GM12878 (cell line): ENCODE measurements around the gene STK32A. TPM values are rescaled to one million over a fixed set of nuclear protein-coding genes. Genes with fewer than 3 reads are reported as not detected.

Experiments used
- ATAC-seq: fragments of 200-7000 bp; cut with Tn5 transposase; 3 replicates; pipeline ENCODE4 v1.9.1; 2020; ENCODE audit warnings: mild to moderate bottlenecking, moderate library complexity
- BruUV-seq: library from RNA; stranded (reverse); fragments of 400-500 nt; replicated peaks from 2 replicates; lab custom pipeline; 2021; lab: Mats Ljungman, UMichigan
- CTCF ChIA-PET: fragments of 300-600 bp; sonication (Branson Sonifier 250); formaldehyde crosslinking; extraction: SDS; loops from one replicate; lab custom pipeline; 2021; ENCODE audit warnings: inconsistent platforms; lab: Yijun Ruan, JAX
- POLR2A ChIA-PET: fragments of 350-600 bp; formaldehyde crosslinking; extraction: SDS; loops from one replicate; lab custom pipeline; 2021; ENCODE audit warnings: inconsistent platforms; lab: Charles Lee
- RAD21 ChIA-PET: fragments of 300-600 bp; sonication (Branson Sonifier 250); formaldehyde crosslinking; loops from one replicate; lab custom pipeline; 2023; ENCODE audit warnings: antibody characterized with exemption; ENCODE audit not compliant: unreplicated experiment; lab: Charles Lee
- SMC1A ChIA-PET: fragments of 300-600 bp; sonication (Branson Sonifier 250); formaldehyde crosslinking; loops from one replicate; lab custom pipeline; 2023; ENCODE audit not compliant: unreplicated experiment, uncharacterized antibody; lab: Charles Lee
- DNase-seq: peaks from one replicate; pipeline ENCODE4 v3.0.0-alpha.2; 2011; ENCODE audit warnings: low read depth, low spot score
- FAIRE-seq: peaks from 3 replicates; lab custom pipeline; 2011; peaks lifted over from hg19 to GRCh38; lab: Jason Lieb, UNC
- H2AFZ ChIP-seq: 2 replicates; pipeline ENCODE4 v1.6.0; 2011; ENCODE audit warnings: low read depth, low read length, control low read depth; ENCODE audit not compliant: control insufficient read depth
- H3K27ac ChIP-seq: 2 replicates; pipeline ENCODE4 v1.5.1; 2011; ENCODE audit warnings: control low read depth; ENCODE audit not compliant: control insufficient read depth, insufficient read depth
- H3K27me3 ChIP-seq, 2 experiments: replicated peaks in 1 of 2; 2 replicates each; pipeline versions ENCODE4 v1.6.0 to v1.6.1; 2011; ENCODE audit warnings: low read length in 1 of 2; ENCODE audit not compliant: control insufficient read depth in 2 of 2, insufficient read depth in 2 of 2
- H3K36me3 ChIP-seq, 2 experiments: 2 replicates each; pipeline ENCODE4 v1.5.1; 2011; ENCODE audit warnings: low read length in 1 of 2; ENCODE audit not compliant: control insufficient read depth in 2 of 2, insufficient read depth in 2 of 2
- H3K4me1 ChIP-seq: 2 replicates; pipeline ENCODE4 v1.6.1; 2011; ENCODE audit warnings: mild to moderate bottlenecking, low read length, moderate library complexity, mixed read lengths; ENCODE audit not compliant: control insufficient read depth, insufficient read depth
- H3K4me2 ChIP-seq: 2 replicates; pipeline ENCODE4 v1.6.0; 2011; ENCODE audit warnings: control low read depth; ENCODE audit not compliant: control insufficient read depth, insufficient read depth
- H3K4me3 ChIP-seq: fragments of 200-600 bp; sonication (generic); 2 replicates; pipeline ENCODE4 v1.5.1; 2016
- H3K79me2 ChIP-seq: 2 replicates; pipeline ENCODE4 v1.6.0; 2011; ENCODE audit warnings: low read length; ENCODE audit not compliant: control insufficient read depth, insufficient read depth
- H3K9ac ChIP-seq: 2 replicates; pipeline ENCODE4 v1.8.0; 2011; ENCODE audit warnings: low read length, control low read depth, mixed read lengths; ENCODE audit not compliant: control insufficient read depth, insufficient read depth
- H3K9me3 ChIP-seq: replicated peaks from 3 replicates; pipeline ENCODE4 v1.5.1; 2011; ENCODE audit warnings: mild to moderate bottlenecking, low read length; ENCODE audit not compliant: control insufficient read depth, insufficient read depth
- H4K20me1 ChIP-seq: 2 replicates; pipeline ENCODE4 v1.6.0; 2011; ENCODE audit not compliant: control insufficient read depth, insufficient read depth
- CBFB ChIP-seq: IDR thresholded peaks from 2 replicates; pipeline ENCODE4 v1.6.1; 2016; ENCODE audit warnings: antibody characterized with exemption, low read depth
- E2F4 ChIP-seq: IDR thresholded peaks from 2 replicates; pipeline ENCODE4 v1.6.1; 2012; ENCODE audit warnings: low read depth, low read length, improper control_type of control experiment
- ETV6 ChIP-seq, 2 experiments: fragments of 450-650 bp in 1 of 2; IDR thresholded peaks in 1 of 2; conservative IDR thresholded peaks in 1 of 2; 2 replicates each; pipeline ENCODE4 v1.6.1; 2014; ENCODE audit warnings: antibody characterized with exemption in 1 of 2, borderline replicate concordance in 1 of 2, low read depth in 1 of 2, mild to moderate bottlenecking in 1 of 2, moderate library complexity in 1 of 2
- PBX3 ChIP-seq: IDR thresholded peaks from 2 replicates; pipeline ENCODE4 v1.6.1; 2011; ENCODE audit warnings: mild to moderate bottlenecking, low read depth, low read length, moderate library complexity; ENCODE audit not compliant: insufficient replicate concordance
- RAD21 ChIP-seq: IDR thresholded peaks from 2 replicates; pipeline ENCODE4 v1.6.1; 2011; ENCODE audit warnings: mild to moderate bottlenecking, low read depth, low read length, moderate library complexity; ENCODE audit not compliant: insufficient read depth
- RB1 ChIP-seq: fragments of 450-650 bp; formaldehyde crosslinking; IDR thresholded peaks from 2 replicates; pipeline ENCODE4 v1.6.1; 2017; ENCODE audit warnings: mild to moderate bottlenecking, borderline replicate concordance
- SKIL ChIP-seq: fragments of 450-650 bp; IDR thresholded peaks from 2 replicates; pipeline ENCODE4 v1.6.1; 2017; ENCODE audit warnings: mild to moderate bottlenecking, low read depth, inconsistent platforms; ENCODE audit not compliant: poor library complexity, severe bottlenecking
- SMC3 ChIP-seq: IDR thresholded peaks from 2 replicates; pipeline ENCODE4 v1.6.1; 2011; ENCODE audit warnings: low read length, improper control_type of control experiment, borderline replicate concordance
- WGBS: methylation state at CpG from one replicate; pipeline ENCODE4 v1.1.6; 2016; ENCODE audit warnings: low lambda C conversion rate; ENCODE audit not compliant: insufficient replicate concordance, insufficient coverage; ENCODE audit errors: missing lambda C conversion rate; 5-methylcytosine and 5-hydroxymethylcytosine counted together
- in situ Hi-C: fragments of 300-500 bp; cut with MboI; formaldehyde crosslinking; loops from 9 replicates; pipeline ENCODE4 v1.14.3; 2018; ENCODE audit warnings: mixed read lengths
- intact Hi-C: fragments of 100-400 bp; cut with micrococcal nuclease; formaldehyde crosslinking; loops from one replicate; pipeline ENCODE4 v1.14.2; 2022; ENCODE audit not compliant: unreplicated experiment
- polyA plus RNA-seq, 11 experiments: library from polyadenylated mRNA; depleted of rRNA in 4 of 11; unstranded in 6 of 11; stranded (reverse) in 5 of 11; fragments of >200 nt; fragmentation: Nextera tagmentation in 4 of 11; fragmentation: Illumina TruSeq in 1 of 11; extraction: Ambion mirVana in 4 of 11; extraction: Trizol in 1 of 11; gene quantifications; 1 replicate in 1 of 11; 2 replicates in 10 of 11; pipeline versions ENCODE4 v1.2.1 to v1.2.3, GENCODE V29; 2011 to 2016; ENCODE audit warnings: inconsistent platforms in 2 of 11, missing spikeins in 2 of 11, low read depth in 1 of 11
- total RNA-seq, 4 experiments: library from RNA; depleted of rRNA in 3 of 4; stranded (reverse); fragments of >200 nt in 3 of 4; fragmentation: Illumina TruSeq in 1 of 4; extraction: Trizol in 1 of 4; gene quantifications; 2 replicates each; pipeline versions ENCODE4 v1.2.1 to v1.2.3, GENCODE V29; 2013 to 2021
- TF ChIP-seq, protein P1 (sequence below), 3 experiments: IDR thresholded peaks in 2 of 3; conservative IDR thresholded peaks in 1 of 3; 2 replicates each; pipeline ENCODE4 v1.5.1; 2011; ENCODE audit warnings: low read depth in 3 of 3, low read length in 3 of 3, mild to moderate bottlenecking in 3 of 3, control low read depth in 2 of 3, moderate library complexity in 2 of 3, inconsistent platforms in 1 of 3, mixed read lengths in 1 of 3; ENCODE audit not compliant: control insufficient read depth in 2 of 3, insufficient read depth in 1 of 3; ENCODE audit errors: extremely low read depth in 1 of 3
- TF ChIP-seq, protein P2 (sequence below): IDR thresholded peaks from 2 replicates; pipeline ENCODE4 v1.6.1; 2011; ENCODE audit warnings: borderline replicate concordance, low read depth, mild to moderate bottlenecking, moderate library complexity, low read length; ENCODE audit not compliant: insufficient read depth, poor library complexity, severe bottlenecking
- TF ChIP-seq, protein P3 (sequence below): fragments of 450-650 bp; IDR thresholded peaks from 2 replicates; pipeline ENCODE4 v1.6.1; 2016; ENCODE audit warnings: mild to moderate bottlenecking

Gene STK32A
- total and polyA plus RNA-seq, 10 of the 15 experiments (the other 5 are each of a cell fraction or from before 2014, with no cell fraction given), result under 0.01 to 0.10 TPM; not detected in 8

DNA sequence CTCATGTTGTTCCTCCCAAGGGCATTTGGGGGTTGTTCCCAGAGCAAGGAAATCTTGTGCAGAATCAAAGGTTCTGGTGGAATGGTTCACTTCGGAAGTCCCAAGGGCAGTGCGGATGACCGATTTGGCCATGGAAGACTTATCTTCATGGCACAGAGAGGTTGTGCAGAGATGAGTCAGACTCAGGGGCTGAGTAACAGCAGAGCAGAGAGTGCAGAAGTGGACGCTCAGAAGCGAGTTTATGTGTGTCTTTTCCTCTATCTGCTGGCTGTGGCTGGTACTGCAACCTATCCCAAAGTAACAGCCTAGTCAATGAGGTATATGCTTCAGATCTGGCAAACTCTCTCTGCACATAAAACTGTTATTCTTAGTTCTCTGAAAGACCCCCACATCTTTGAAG is 157.0 kb downstream of the STK32A start:
- no TSS peak for BruUV-seq
- in situ Hi-C loops (no loop called here), intact Hi-C loops (loop anchor here (5.0 kb wide), 1 partner anchor 169 kb away; no protein-coding TSS in a partner anchor)
- Histone ChIP-seq H3K36me3 (no peaks in the 10 kb centered on the region), H3K4me3 (no peak overlapping the region), H2AFZ (no peak overlapping the region), H4K20me1 (no peaks in the 10 kb centered on the region), H3K4me2 (no peak overlapping the region), H3K27ac (no peak overlapping the region), H3K9ac (no peak overlapping the region)
- WGBS, result 39% methylated on average over 5 of the region's 5 CpGs
- POLR2A ChIA-PET, result interaction anchor here (0.8 kb wide), 1 partner anchor 71 kb away, joined by 3 read pairs; no protein-coding TSS in a partner anchor
- DNase-seq, result no peak
- RAD21 ChIA-PET, result interaction anchor here (0.9 to 1.2 kb wide), 2 partner anchors 22 to 167 kb away, joined by 3 read pairs; no protein-coding TSS in a partner anchor
- peak; percentile 97 for ATAC-seq
- TF ChIP-seq CBFB, result no peak
- TF ChIP-seq, protein P1, sequence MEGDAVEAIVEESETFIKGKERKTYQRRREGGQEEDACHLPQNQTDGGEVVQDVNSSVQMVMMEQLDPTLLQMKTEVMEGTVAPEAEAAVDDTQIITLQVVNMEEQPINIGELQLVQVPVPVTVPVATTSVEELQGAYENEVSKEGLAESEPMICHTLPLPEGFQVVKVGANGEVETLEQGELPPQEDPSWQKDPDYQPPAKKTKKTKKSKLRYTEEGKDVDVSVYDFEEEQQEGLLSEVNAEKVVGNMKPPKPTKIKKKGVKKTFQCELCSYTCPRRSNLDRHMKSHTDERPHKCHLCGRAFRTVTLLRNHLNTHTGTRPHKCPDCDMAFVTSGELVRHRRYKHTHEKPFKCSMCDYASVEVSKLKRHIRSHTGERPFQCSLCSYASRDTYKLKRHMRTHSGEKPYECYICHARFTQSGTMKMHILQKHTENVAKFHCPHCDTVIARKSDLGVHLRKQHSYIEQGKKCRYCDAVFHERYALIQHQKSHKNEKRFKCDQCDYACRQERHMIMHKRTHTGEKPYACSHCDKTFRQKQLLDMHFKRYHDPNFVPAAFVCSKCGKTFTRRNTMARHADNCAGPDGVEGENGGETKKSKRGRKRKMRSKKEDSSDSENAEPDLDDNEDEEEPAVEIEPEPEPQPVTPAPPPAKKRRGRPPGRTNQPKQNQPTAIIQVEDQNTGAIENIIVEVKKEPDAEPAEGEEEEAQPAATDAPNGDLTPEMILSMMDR (IDR thresholded peaks at IDR 0.05 in 2 of 3, conservative IDR thresholded peaks at IDR 0.05 in 1 of 3; ENCODE audit: control insufficient read depth in 2 of 3, extremely low read depth in 1 of 3, insufficient read depth in 1 of 3, low read depth in 3 of 3, low read length in 3 of 3), result peak; percentile 45 to 59 (median 53); a peak in 5 of 6 replicates
- peak; percentile 40 for TF ChIP-seq RAD21
- TF ChIP-seq PBX3, result no peak
- TF ChIP-seq, protein P2, sequence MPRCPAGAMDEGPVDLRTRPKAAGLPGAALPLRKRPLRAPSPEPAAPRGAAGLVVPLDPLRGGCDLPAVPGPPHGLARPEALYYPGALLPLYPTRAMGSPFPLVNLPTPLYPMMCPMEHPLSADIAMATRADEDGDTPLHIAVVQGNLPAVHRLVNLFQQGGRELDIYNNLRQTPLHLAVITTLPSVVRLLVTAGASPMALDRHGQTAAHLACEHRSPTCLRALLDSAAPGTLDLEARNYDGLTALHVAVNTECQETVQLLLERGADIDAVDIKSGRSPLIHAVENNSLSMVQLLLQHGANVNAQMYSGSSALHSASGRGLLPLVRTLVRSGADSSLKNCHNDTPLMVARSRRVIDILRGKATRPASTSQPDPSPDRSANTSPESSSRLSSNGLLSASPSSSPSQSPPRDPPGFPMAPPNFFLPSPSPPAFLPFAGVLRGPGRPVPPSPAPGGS, result no peak
- TF ChIP-seq SMC3, result peak; percentile 41; the same call in 1 of the 2 replicates
- no peak for TF ChIP-seq E2F4
- TF ChIP-seq SKIL, result no peak
- TF ChIP-seq RB1, result no peak
- TF ChIP-seq ETV6 (conservative IDR thresholded peaks at IDR 0.05 in 1 of 2, IDR thresholded peaks at IDR 0.05 in 1 of 2; ENCODE audit: borderline replicate concordance in 1 of 2, low read depth in 1 of 2), result no peak
- TF ChIP-seq, protein P3, sequence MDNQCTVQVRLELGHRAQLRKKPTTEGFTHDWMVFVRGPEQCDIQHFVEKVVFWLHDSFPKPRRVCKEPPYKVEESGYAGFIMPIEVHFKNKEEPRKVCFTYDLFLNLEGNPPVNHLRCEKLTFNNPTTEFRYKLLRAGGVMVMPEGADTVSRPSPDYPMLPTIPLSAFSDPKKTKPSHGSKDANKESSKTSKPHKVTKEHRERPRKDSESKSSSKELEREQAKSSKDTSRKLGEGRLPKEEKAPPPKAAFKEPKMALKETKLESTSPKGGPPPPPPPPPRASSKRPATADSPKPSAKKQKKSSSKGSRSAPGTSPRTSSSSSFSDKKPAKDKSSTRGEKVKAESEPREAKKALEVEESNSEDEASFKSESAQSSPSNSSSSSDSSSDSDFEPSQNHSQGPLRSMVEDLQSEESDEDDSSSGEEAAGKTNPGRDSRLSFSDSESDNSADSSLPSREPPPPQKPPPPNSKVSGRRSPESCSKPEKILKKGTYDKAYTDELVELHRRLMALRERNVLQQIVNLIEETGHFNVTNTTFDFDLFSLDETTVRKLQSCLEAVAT, result no peak
- TF ChIP-seq, all 136 proteins: peak for 3
- Histone ChIP-seq H3K27me3 (peaks cover 0 to 3% of the 10 kb centered on the region in 2 experiments; a peak in 3 of 4 replicates), H3K9me3 (no peaks in the 10 kb centered on the region), H3K4me1 (no peaks in the 10 kb centered on the region), H3K79me2 (no peaks in the 10 kb centered on the region)
- FAIRE-seq, result no peak
- CTCF ChIA-PET, result interaction anchor here (0.8 to 4.9 kb wide), 11 partner anchors 11 to 203 kb away, joined by 3 to 34 read pairs (median 4); no protein-coding TSS in a partner anchor
- SMC1A ChIA-PET, result interaction anchor here (0.6 to 3.3 kb wide), 7 partner anchors 9 to 294 kb away, joined by 3 to 11 read pairs (median 4); no protein-coding TSS in a partner anchor
